SU-DHL-6 (cell line): ENCODE measurements around the gene RNF222.

Source experiments
- H2AFZ ChIP-seq: fragments of 200-600 bp; sonication (generic); 2 replicates; pipeline ENCODE4 v1.6.1; 2014; ENCODE audit warnings: low read depth, mild to moderate bottlenecking, moderate library complexity, mixed read lengths, antibody characterized with exemption, low read length; ENCODE audit not compliant: severe bottlenecking
- H3F3A ChIP-seq: fragments of 200-600 bp; shearing (Covaris generic); 2 replicates; pipeline ENCODE4 v1.6.0; 2016; ENCODE audit warnings: antibody characterized with exemption, mild to moderate bottlenecking; ENCODE audit not compliant: insufficient read depth
- H3K27ac ChIP-seq: fragments of 200-600 bp; sonication (generic); 2 replicates; pipeline ENCODE4 v1.5.1; 2016; ENCODE audit warnings: low read depth, mild to moderate bottlenecking, low read length, moderate library complexity, mixed read lengths
- H3K27me3 ChIP-seq: fragments of 200-600 bp; sonication (generic), shearing (Covaris generic); 2 replicates; pipeline ENCODE4 v1.6.0; 2014; ENCODE audit warnings: mild to moderate bottlenecking, low read length
- H3K36me3 ChIP-seq: fragments of 200-600 bp; sonication (generic); 2 replicates; pipeline ENCODE4 v1.6.1; 2014; ENCODE audit warnings: mild to moderate bottlenecking, low read length, mixed read lengths
- H3K4me2 ChIP-seq: fragments of 300-600, 200-600 bp; shearing (Covaris generic), sonication (generic); 2 replicates; pipeline ENCODE4 v1.6.0; 2014; ENCODE audit warnings: low read length, low read depth, mild to moderate bottlenecking; ENCODE audit not compliant: poor library complexity, severe bottlenecking
- H3K4me3 ChIP-seq: fragments of 200-600 bp; sonication (generic); 2 replicates; pipeline ENCODE4 v1.5.1; 2014; ENCODE audit warnings: antibody characterized with exemption, low read length, mild to moderate bottlenecking, mixed read lengths; ENCODE audit not compliant: insufficient read depth, poor library complexity, severe bottlenecking
- H3K79me2 ChIP-seq: fragments of 200-600 bp; sonication (generic); 2 replicates; pipeline ENCODE4 v1.6.1; 2014; ENCODE audit warnings: mild to moderate bottlenecking, low read length, moderate library complexity; ENCODE audit not compliant: insufficient read depth
- H3K9ac ChIP-seq: fragments of 200-600 bp; sonication (generic); 2 replicates; pipeline ENCODE4 v1.7.0; 2014; ENCODE audit warnings: mild to moderate bottlenecking, low read length
- H3K9me2 ChIP-seq: fragments of 200-600 bp; sonication (generic); replicated peaks from 2 replicates; pipeline ENCODE4 v1.6.1; 2014; ENCODE audit warnings: low read length; ENCODE audit not compliant: insufficient read depth
- H3K9me3 ChIP-seq: fragments of 200-600 bp; sonication (generic); 2 replicates; pipeline ENCODE4 v1.6.1; 2014; ENCODE audit warnings: low read length, mixed read lengths; ENCODE audit not compliant: insufficient read depth
- H4K20me1 ChIP-seq: fragments of 200-600 bp; sonication (generic); 2 replicates; pipeline ENCODE4 v1.6.1; 2014; ENCODE audit warnings: low read depth, mild to moderate bottlenecking, antibody characterized with exemption, low read length, moderate library complexity, mixed read lengths
- EZH2phosphoT487 ChIP-seq: fragments of 200-600 bp; sonication (generic), shearing (Covaris generic); conservative IDR thresholded peaks from 2 replicates; pipeline ENCODE4 v1.6.1; 2018; ENCODE audit warnings: mild to moderate bottlenecking, antibody characterized with exemption, low read length, moderate library complexity, mixed read lengths
- TF ChIP-seq, protein P1 (sequence below): fragments of 200-600 bp; sonication (generic); IDR thresholded peaks from one replicate; pipeline ENCODE4 v1.5.1; 2017; ENCODE audit warnings: antibody characterized with exemption, mild to moderate bottlenecking, low read length, moderate library complexity; ENCODE audit not compliant: insufficient read depth, poor library complexity, severe bottlenecking

The RNF222 gene

GRCh38 chr17:8372422-8372821, 25.2 kb downstream of the RNF222 start:
- no peak overlapping the region for H3K4me2 ChIP-seq
- H3K36me3 ChIP-seq, result peaks cover 4% of the 10 kb centered on the region; the same call in 1 of the 2 replicates
- no peak overlapping the region for H2AFZ ChIP-seq
- no peaks in the 10 kb centered on the region for H4K20me1 ChIP-seq
- no peak overlapping the region for H3K9ac ChIP-seq
- H3K9me2 ChIP-seq, result no peaks in the 10 kb centered on the region
- TF ChIP-seq, protein P1, sequence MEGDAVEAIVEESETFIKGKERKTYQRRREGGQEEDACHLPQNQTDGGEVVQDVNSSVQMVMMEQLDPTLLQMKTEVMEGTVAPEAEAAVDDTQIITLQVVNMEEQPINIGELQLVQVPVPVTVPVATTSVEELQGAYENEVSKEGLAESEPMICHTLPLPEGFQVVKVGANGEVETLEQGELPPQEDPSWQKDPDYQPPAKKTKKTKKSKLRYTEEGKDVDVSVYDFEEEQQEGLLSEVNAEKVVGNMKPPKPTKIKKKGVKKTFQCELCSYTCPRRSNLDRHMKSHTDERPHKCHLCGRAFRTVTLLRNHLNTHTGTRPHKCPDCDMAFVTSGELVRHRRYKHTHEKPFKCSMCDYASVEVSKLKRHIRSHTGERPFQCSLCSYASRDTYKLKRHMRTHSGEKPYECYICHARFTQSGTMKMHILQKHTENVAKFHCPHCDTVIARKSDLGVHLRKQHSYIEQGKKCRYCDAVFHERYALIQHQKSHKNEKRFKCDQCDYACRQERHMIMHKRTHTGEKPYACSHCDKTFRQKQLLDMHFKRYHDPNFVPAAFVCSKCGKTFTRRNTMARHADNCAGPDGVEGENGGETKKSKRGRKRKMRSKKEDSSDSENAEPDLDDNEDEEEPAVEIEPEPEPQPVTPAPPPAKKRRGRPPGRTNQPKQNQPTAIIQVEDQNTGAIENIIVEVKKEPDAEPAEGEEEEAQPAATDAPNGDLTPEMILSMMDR, result no peak
- TF ChIP-seq EZH2phosphoT487, result no peak
- no peaks in the 10 kb centered on the region for H3K79me2 ChIP-seq
- peaks cover 8% of the 10 kb centered on the region for H3F3A ChIP-seq
- H3K27ac ChIP-seq, result no peak overlapping the region
- no peaks in the 10 kb centered on the region for H3K9me3 ChIP-seq
- H3K27me3 ChIP-seq, result no peaks in the 10 kb centered on the region
- H3K4me3 ChIP-seq, result no peak overlapping the region

GRCh38 chr17:8371786-8372185, 25.8 kb downstream of the RNF222 start:
- Histone ChIP-seq H3F3A (peaks cover 2% of the 10 kb centered on the region), H3K9me3 (no peaks in the 10 kb centered on the region), H3K4me2 (no peak overlapping the region), H3K36me3 (no peaks in the 10 kb centered on the region), H2AFZ (no peak overlapping the region), H3K27me3 (no peaks in the 10 kb centered on the region), H4K20me1 (no peaks in the 10 kb centered on the region), H3K27ac (no peak overlapping the region), H3K79me2 (no peaks in the 10 kb centered on the region), H3K4me3 (no peak overlapping the region), H3K9me2 (no peaks in the 10 kb centered on the region), H3K9ac (no peak overlapping the region)
- no peak for TF ChIP-seq EZH2phosphoT487
- TF ChIP-seq, protein P1, result no peak

DNA sequence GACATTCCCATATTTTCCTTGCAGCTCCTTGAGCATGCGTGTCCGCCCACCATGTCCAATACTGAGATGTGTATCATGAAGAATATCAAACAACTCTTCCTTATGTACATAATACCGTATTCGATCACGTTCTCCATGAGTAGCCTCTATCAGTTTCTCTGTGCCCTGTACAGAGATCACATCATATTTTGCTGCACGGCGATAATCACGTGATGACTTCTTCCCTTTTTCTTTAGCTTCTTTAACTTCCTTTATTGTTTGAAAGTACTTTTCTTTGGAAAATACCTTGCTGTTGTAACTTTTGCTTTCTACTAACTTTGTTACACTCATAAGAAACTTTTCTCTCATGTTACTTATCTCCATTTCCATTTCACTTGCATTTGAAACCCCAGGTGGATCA, 27.7 kb downstream of the RNF222 start:
- Histone ChIP-seq H2AFZ (no peak overlapping the region), H3K9me2 (no peaks in the 10 kb centered on the region), H3K4me3 (no peak overlapping the region), H3K27me3 (no peaks in the 10 kb centered on the region), H3K79me2 (no peaks in the 10 kb centered on the region), H3K36me3 (no peaks in the 10 kb centered on the region), H3F3A (no peaks in the 10 kb centered on the region), H3K4me2 (no peak overlapping the region), H3K9ac (no peak overlapping the region), H4K20me1 (no peaks in the 10 kb centered on the region), H3K9me3 (no peaks in the 10 kb centered on the region), H3K27ac (no peak overlapping the region)
- TF ChIP-seq EZH2phosphoT487, result no peak
- TF ChIP-seq, protein P1, result no peak
